Measurements from ENCODE around the gene PCNX1.

DNA sequence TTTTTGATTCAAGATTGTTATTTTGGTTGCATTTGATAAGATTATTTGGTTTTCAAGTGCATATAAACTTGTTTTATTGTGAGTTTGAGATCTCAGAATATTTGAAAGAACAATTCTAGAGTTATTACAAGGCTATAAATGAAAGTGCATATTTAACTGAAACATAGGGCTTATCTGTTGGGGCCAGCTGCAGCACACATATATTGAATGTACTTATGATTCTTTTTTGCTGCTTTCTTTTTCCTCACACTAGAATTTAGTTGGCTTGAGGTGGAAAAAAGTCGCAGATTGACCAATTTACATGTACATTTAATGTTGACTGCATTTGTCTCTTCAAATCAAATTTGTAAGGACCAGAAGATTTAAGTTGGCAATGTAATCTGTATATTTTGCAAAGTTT, 88.0 kb downstream of the PCNX1 start:
- TF ChIP-seq, protein P1, sequence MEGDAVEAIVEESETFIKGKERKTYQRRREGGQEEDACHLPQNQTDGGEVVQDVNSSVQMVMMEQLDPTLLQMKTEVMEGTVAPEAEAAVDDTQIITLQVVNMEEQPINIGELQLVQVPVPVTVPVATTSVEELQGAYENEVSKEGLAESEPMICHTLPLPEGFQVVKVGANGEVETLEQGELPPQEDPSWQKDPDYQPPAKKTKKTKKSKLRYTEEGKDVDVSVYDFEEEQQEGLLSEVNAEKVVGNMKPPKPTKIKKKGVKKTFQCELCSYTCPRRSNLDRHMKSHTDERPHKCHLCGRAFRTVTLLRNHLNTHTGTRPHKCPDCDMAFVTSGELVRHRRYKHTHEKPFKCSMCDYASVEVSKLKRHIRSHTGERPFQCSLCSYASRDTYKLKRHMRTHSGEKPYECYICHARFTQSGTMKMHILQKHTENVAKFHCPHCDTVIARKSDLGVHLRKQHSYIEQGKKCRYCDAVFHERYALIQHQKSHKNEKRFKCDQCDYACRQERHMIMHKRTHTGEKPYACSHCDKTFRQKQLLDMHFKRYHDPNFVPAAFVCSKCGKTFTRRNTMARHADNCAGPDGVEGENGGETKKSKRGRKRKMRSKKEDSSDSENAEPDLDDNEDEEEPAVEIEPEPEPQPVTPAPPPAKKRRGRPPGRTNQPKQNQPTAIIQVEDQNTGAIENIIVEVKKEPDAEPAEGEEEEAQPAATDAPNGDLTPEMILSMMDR (tag by site-specific recombination; IDR thresholded peaks at IDR 0.05) = no peak
- TF ChIP-seq ZNF121 (tag by site-specific recombination; IDR thresholded peaks at IDR 0.05) (no peak), ZNF155 (tag by site-specific recombination; IDR thresholded peaks at IDR 0.05) (no peak), SETDB1 (IDR thresholded peaks at IDR 0.05; ENCODE audit: insufficient read length, low read length) (no peak)
- TF ChIP-seq, protein P2, sequence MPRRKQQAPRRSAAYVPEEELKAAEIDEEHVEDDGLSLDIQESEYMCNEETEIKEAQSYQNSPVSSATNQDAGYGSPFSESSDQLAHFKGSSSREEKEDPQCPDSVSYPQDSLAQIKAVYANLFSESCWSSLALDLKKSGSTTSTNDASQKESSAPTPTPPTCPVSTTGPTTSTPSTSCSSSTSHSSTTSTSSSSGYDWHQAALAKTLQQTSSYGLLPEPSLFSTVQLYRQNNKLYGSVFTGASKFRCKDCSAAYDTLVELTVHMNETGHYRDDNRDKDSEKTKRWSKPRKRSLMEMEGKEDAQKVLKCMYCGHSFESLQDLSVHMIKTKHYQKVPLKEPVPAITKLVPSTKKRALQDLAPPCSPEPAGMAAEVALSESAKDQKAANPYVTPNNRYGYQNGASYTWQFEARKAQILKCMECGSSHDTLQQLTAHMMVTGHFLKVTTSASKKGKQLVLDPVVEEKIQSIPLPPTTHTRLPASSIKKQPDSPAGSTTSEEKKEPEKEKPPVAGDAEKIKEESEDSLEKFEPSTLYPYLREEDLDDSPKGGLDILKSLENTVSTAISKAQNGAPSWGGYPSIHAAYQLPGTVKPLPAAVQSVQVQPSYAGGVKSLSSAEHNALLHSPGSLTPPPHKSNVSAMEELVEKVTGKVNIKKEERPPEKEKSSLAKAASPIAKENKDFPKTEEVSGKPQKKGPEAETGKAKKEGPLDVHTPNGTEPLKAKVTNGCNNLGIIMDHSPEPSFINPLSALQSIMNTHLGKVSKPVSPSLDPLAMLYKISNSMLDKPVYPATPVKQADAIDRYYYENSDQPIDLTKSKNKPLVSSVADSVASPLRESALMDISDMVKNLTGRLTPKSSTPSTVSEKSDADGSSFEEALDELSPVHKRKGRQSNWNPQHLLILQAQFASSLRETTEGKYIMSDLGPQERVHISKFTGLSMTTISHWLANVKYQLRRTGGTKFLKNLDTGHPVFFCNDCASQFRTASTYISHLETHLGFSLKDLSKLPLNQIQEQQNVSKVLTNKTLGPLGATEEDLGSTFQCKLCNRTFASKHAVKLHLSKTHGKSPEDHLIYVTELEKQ (tag by site-specific recombination; IDR thresholded peaks at IDR 0.05; ENCODE audit: borderline replicate concordance) = no peak

Data from HEK293 (cell line).